Measurements from ENCODE around the gene TTC7B. TPM values are rescaled to one million over a fixed set of nuclear protein-coding genes. Genes with fewer than 3 reads are reported as not detected.

The TTC7B gene
- total RNA-seq, 1 experiment from 2014 or later = 40.9 TPM

DNA sequence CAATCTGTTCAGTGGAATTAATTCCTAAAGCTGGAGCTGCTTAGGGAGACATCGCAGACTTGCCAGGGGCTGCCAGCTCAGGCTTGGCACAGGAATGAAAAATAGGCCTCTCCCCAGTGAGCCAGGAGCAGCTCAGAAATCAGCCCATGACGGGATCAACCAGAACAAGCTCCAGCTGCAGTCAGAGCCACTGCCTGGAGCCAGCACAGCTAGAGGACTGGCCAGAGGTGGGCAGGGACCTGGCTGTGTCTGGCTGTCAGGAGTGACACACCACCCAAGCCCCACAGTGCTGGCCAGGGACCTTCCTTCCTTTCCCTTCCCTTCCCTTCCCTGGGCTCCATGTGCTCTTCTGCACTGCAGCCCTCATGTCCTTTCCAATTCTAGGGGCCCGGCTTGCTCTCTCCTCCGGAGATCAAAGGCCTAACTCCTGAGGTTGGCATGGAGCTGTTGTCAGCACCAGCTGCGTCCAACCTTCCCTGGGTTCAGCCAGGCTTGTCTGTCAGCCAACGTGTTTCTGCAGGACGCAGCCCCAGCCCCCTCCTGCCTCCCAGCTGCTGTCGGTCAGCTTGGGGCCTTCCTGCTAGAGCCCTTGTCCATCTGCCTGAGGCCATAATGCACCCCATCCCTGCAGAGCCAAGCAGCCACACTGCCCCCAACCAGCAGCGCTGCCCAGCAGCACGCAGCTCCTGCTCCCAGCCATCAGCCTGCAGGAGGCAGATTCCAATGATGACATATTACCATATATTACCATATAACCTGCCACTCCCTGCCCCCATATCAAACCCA lies 270.1 kb downstream of the TTC7B start:
- no peak for ATAC-seq
- DNase-seq (ENCODE audit: low read depth, low spot score) = no peak
- ChIA-PET CTCF (no interaction called here), POLR2A (no interaction called here)
- H3K27ac ChIP-seq (ENCODE audit: low read length) = no peak overlapping the region
- no TSS peak for BruUV-seq (replicated peaks)
- in situ Hi-C loops (cut with HindIII; ENCODE audit: low pct_unique_long_range_greater_than_20kb, low sequenced_read_pairs) (no loop called here), intact Hi-C loops (cut with micrococcal nuclease; ENCODE audit: unreplicated experiment) (no loop called here)
- H3K9me3 ChIP-seq (ENCODE audit: control insufficient read depth, insufficient read depth, low read depth, low read length) = no peaks in the 10 kb centered on the region
- H3K27me3 ChIP-seq (ENCODE audit: control insufficient read depth, insufficient read depth, low read length) = no peaks in the 10 kb centered on the region
- no peak overlapping the region for H3K4me3 ChIP-seq (ENCODE audit: low read depth in 2 of 2, low read length in 2 of 2)
- no peaks in the 10 kb centered on the region for H3K4me1 ChIP-seq (ENCODE audit: control insufficient read depth, insufficient read depth, low read length)
- no peak for TF ChIP-seq TCF7L2 (IDR thresholded peaks at IDR 0.05; ENCODE audit: low read depth, low read length)
- TF ChIP-seq, protein P1, sequence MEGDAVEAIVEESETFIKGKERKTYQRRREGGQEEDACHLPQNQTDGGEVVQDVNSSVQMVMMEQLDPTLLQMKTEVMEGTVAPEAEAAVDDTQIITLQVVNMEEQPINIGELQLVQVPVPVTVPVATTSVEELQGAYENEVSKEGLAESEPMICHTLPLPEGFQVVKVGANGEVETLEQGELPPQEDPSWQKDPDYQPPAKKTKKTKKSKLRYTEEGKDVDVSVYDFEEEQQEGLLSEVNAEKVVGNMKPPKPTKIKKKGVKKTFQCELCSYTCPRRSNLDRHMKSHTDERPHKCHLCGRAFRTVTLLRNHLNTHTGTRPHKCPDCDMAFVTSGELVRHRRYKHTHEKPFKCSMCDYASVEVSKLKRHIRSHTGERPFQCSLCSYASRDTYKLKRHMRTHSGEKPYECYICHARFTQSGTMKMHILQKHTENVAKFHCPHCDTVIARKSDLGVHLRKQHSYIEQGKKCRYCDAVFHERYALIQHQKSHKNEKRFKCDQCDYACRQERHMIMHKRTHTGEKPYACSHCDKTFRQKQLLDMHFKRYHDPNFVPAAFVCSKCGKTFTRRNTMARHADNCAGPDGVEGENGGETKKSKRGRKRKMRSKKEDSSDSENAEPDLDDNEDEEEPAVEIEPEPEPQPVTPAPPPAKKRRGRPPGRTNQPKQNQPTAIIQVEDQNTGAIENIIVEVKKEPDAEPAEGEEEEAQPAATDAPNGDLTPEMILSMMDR (IDR thresholded peaks at IDR 0.05) = no peak
- no peaks in the 10 kb centered on the region for H3K36me3 ChIP-seq (ENCODE audit: control insufficient read depth, insufficient read depth, low read length)

DNA sequence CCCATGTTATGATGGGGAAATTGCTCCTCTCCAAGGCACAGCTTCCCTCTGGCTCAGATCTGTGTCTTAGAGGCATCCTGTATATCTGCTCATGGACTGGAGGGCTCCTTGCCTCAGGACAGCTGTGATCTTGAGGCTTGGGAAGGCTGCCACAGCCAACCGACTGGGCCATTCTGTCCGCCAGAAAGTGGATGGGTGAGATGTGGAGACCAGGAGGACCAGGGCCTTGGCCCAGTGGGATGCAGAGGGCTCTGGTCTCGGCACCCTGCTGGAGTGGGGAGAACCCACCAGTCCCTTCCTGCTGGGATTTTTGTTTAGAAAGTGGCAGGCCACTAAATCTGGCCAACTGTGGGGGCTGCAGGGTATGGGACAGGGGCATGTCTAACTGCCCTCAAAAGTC lies 270.8 kb downstream of the TTC7B start:
- no peak overlapping the region for H3K27ac ChIP-seq (ENCODE audit: low read length)
- TF ChIP-seq, protein P1 (IDR thresholded peaks at IDR 0.05) = no peak
- TF ChIP-seq POLR2AphosphoS5 (IDR thresholded peaks at IDR 0.05; ENCODE audit: low read depth, low read length) = no peak
- no peaks in the 10 kb centered on the region for H3K4me1 ChIP-seq (ENCODE audit: control insufficient read depth, insufficient read depth, low read length)
- ATAC-seq = no peak
- no peaks in the 10 kb centered on the region for H3K36me3 ChIP-seq (ENCODE audit: control insufficient read depth, insufficient read depth, low read length)
- H3K27me3 ChIP-seq (ENCODE audit: control insufficient read depth, insufficient read depth, low read length) = no peaks in the 10 kb centered on the region
- H3K4me3 ChIP-seq (ENCODE audit: low read depth in 2 of 2, low read length in 2 of 2) = no peak overlapping the region
- in situ Hi-C loops (cut with HindIII; ENCODE audit: low pct_unique_long_range_greater_than_20kb, low sequenced_read_pairs) (no loop called here), intact Hi-C loops (cut with micrococcal nuclease; ENCODE audit: unreplicated experiment) (no loop called here)
- DNase-seq (ENCODE audit: low read depth, low spot score) = no peak
- no peaks in the 10 kb centered on the region for H3K9me3 ChIP-seq (ENCODE audit: control insufficient read depth, insufficient read depth, low read depth, low read length)
- POLR2A ChIA-PET = no interaction called here
- CTCF ChIA-PET = no interaction called here
- BruUV-seq (replicated peaks) = no TSS peak

DNA sequence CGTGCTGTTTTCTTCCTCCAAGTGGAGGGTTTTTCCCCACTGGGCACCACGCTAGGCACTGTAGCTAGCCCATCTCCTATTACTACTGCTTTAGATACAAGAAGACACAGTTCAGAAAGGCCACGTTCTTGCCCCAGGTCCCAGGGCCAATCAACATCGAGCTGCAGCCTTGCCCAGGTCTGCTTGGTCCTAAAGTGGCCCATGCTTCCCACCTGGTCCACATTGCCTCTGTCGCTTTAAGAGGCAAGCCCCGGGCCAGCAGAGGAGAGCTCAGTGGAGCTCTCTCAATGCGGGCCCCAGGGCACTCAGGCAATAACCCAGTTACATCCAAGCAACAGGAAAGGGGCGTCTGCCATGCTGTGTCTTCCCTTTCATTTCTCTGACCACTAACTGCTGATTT lies 271.3 kb downstream of the TTC7B start:
- POLR2A ChIA-PET = no interaction called here
- in situ Hi-C loops (cut with HindIII; ENCODE audit: low pct_unique_long_range_greater_than_20kb, low sequenced_read_pairs) = no loop called here
- Histone ChIP-seq H3K4me1 (ENCODE audit: control insufficient read depth, insufficient read depth, low read length) (no peaks in the 10 kb centered on the region), H3K27me3 (ENCODE audit: control insufficient read depth, insufficient read depth, low read length) (no peaks in the 10 kb centered on the region), H3K4me3 (ENCODE audit: low read depth in 2 of 2, low read length in 2 of 2) (no peak overlapping the region), H3K9me3 (ENCODE audit: control insufficient read depth, insufficient read depth, low read depth, low read length) (no peaks in the 10 kb centered on the region), H3K27ac (ENCODE audit: low read length) (no peak overlapping the region), H3K36me3 (ENCODE audit: control insufficient read depth, insufficient read depth, low read length) (no peaks in the 10 kb centered on the region)
- TF ChIP-seq TCF7L2 (IDR thresholded peaks at IDR 0.05; ENCODE audit: low read depth, low read length) (no peak), SIN3A (IDR thresholded peaks at IDR 0.05; ENCODE audit: borderline replicate concordance, insufficient read depth, low read depth, low read length) (no peak), POLR2AphosphoS5 (IDR thresholded peaks at IDR 0.05; ENCODE audit: low read depth, low read length) (no peak)
- TF ChIP-seq, protein P1 (IDR thresholded peaks at IDR 0.05) = no peak
- TF ChIP-seq, protein P2, sequence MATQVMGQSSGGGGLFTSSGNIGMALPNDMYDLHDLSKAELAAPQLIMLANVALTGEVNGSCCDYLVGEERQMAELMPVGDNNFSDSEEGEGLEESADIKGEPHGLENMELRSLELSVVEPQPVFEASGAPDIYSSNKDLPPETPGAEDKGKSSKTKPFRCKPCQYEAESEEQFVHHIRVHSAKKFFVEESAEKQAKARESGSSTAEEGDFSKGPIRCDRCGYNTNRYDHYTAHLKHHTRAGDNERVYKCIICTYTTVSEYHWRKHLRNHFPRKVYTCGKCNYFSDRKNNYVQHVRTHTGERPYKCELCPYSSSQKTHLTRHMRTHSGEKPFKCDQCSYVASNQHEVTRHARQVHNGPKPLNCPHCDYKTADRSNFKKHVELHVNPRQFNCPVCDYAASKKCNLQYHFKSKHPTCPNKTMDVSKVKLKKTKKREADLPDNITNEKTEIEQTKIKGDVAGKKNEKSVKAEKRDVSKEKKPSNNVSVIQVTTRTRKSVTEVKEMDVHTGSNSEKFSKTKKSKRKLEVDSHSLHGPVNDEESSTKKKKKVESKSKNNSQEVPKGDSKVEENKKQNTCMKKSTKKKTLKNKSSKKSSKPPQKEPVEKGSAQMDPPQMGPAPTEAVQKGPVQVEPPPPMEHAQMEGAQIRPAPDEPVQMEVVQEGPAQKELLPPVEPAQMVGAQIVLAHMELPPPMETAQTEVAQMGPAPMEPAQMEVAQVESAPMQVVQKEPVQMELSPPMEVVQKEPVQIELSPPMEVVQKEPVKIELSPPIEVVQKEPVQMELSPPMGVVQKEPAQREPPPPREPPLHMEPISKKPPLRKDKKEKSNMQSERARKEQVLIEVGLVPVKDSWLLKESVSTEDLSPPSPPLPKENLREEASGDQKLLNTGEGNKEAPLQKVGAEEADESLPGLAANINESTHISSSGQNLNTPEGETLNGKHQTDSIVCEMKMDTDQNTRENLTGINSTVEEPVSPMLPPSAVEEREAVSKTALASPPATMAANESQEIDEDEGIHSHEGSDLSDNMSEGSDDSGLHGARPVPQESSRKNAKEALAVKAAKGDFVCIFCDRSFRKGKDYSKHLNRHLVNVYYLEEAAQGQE (IDR thresholded peaks at IDR 0.05; ENCODE audit: insufficient read depth in 1 of 2, low read depth in 2 of 2, low read length in 1 of 2) = no peak
- BruUV-seq (replicated peaks) = no TSS peak
- intact Hi-C loops (cut with micrococcal nuclease; ENCODE audit: unreplicated experiment) = no loop called here
- ATAC-seq = no peak
- DNase-seq (ENCODE audit: low read depth, low spot score) = no peak
- CTCF ChIA-PET = no interaction called here
